GM21723 (cell line): ENCODE data around the gene PLEKHM3.
"Not testable (repeated sequence)": the region's sequence is repeated elsewhere in the genome, so short reads cannot be mapped to it uniquely, and the experiment has no call there.

Experiments
- ATAC-seq: cut with Tn5 transposase; IDR thresholded peaks from one replicate; pipeline ENCODE4 v1.9.1; 2021; ENCODE audit warnings: mild to moderate bottlenecking, moderate library complexity; ENCODE audit not compliant: unreplicated experiment

The PLEKHM3 gene

DNA sequence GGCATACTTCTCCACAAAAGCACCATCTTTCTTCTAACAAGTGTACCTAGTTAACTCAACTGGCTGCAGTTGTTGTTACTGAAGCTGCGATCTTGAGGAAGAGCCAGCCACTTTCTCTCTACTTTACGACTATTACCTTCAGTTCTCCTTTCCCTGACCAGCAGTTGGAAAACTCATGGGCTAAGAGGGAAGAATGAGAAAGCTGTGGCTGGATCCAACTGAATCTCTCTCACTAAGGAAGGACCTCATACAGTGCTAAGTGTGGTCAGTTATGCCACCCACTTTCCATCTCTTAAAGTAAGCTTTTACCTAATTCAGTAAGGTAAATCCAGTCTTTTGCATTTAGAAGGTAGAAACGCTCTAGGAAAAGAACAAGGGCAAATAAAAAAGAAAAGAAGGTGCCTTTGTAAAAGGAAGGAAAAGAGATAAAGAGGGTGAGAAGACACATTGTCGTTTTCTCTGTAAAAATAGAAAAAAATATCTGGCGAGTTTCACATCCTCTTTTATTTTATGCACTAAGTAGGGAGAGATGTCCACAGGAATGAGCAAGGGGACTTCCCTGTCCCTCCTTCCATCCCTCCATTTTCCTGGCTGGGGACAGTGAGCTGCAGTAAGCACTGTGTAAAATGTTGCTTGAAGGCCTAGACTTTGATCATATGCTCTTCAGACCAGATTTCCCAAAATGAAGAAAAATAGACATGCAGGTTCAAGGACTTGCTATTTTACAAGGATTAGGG is 73.4 kb downstream of the PLEKHM3 start:
- ATAC-seq = no peak

GRCh38 chr2:207950761-207951114 is 74.6 kb downstream of the PLEKHM3 start:
- no peak for ATAC-seq

- no peak for ATAC-seq
Measured at GRCh38 chr2:207950063-207950760, 75.1 kb downstream of the PLEKHM3 start.

DNA sequence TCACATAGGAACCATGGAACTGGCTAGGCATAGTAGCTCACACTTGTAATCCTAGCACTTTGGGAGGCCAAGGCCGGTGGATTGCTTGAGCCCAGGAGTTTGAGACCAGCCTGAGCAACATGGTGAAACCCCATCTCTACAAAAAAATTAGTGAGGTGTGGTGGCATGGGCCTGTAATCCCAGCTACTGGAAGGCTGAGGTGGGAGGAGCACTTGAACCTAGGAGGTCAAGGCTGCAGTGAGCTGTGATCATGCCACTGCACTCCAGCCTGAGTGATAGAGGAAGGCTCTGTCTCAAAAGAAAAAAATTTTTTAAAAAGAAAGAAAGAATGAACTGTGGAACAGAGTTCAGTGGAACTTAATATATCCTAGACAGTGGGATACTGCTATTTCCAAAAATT is 76.1 kb downstream of the PLEKHM3 start:
- ATAC-seq = not testable (repeated sequence)

DNA sequence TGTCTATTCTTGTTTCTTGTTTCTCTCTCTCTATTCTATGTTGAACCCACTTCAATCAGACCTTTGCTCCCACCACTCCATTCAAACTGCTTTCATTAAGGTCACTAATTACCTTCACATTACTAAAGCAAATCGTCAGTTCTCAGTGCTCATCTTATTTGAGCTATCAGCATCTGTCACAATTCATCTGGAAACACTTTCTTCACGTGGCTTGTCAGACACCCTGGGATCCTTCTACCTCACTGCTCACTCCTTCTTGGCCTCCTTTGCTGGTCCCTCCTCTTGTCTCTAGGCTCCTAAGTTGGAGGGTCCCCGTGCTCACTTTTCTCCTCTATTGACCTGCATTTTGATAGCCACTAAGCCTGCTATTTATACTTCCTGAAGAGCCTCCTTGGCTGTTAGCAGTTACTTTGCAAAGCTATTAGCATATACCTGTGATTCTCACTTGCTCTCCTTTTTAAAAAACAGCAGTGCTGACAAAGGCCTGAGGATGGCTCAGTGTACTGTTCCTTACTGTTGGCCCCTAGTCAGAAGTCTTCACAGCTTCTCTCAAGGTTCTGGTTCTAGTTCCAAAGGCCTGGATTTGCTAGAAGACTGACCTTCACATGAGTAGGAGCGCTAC is 80.2 kb downstream of the PLEKHM3 start:
- no peak for ATAC-seq

DNA sequence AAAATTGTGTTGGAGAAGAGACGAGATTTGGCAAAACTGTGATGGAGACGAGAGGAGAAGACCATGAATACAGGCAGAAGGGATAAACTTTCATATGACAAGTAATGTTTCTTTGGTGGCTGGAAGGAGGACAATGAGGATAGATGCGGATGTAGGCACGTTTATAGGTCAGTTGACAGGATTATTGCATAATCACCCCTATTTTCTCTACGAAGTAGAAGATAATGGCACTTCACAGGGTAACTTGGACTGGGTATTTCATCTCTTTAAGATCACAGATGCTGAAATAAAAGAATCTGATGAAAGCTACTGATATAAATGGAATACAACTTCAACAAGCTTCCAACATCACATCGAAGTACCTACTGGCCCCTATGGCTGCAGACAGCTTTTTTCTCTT is 81.0 kb downstream of the PLEKHM3 start:
- no peak for ATAC-seq

DNA sequence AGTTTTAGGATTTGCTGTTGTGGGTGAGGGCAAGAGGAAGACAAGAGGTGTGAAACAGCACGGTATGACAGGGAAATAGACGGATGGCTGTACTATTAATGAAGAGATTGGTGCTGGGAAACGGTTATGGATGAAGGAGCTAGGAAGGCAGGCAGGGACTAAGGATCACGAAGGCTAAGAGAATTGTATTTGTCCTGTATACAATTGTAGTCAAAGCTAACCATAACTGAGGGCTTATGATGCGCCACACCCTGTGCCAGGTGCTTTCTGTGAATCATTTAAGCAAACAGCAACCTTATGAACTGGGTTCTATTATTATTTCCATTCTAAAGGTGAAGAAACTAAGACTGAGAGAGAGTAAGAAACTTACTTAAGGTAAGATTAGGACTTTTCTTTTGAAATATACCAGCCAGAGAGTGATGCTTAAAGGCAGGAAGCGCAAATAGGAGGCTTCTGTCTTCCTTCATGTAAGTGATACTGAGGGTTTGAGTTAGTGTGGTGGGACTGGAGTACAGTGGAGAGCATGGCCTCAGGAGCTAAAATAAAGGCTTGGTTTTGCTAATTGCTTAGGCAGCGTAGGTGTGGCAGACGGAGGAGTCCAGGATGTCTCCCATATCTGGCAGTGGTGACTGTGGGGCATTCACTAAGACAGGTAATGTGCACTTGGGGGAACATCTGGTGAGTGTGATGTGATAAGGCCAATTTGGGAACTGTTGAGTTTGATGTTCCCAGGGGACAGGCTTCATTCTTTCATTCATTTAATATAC is 85.8 kb downstream of the PLEKHM3 start:
- ATAC-seq = no peak

DNA sequence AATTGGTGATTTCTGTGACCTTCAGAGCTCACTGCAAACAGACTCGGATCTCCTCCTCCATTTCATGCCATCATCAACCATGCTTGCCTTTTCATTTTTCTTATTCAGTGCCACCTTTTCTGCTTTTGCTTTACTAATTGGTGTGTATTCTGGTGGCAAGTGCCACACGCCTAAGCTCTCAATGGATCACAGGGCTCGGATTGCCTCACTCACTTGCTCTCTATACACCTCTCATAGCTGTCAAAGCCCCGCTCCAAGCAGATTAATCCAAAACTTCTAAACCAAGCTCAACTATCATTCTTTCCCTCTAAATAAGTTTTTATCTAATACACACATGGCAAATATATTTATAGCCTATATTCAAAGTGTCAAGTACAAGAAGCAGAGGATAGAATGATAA is 86.4 kb downstream of the PLEKHM3 start:
- ATAC-seq = no peak

- ATAC-seq = no peak
Measured at GRCh38 chr2:207938415-207938814, 86.9 kb downstream of the PLEKHM3 start.

- no peak for ATAC-seq
Measured at GRCh38 chr2:207937823-207938222, 87.5 kb downstream of the PLEKHM3 start.

DNA sequence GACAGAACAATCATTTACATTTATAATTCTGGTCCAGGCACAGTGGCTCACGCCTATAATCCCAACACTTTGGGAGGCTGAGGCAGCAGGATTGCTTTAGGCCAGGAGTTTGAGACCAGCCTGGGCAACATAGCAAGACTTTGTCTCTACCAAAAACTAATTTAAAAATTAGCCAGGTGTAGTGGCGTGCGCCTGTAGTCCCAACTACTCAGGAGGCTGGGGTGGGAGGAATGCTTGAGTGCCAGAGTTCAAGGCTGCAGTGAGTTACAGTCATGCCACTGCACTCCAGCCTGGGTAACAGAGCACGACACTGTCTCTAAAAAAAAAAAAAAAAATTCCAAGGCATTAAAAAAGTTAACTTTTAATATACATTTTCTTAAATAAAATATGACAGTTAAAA is 88.1 kb downstream of the PLEKHM3 start:
- ATAC-seq = no peak

- no peak for ATAC-seq
Measured at GRCh38 chr2:207936380-207936779, 88.9 kb downstream of the PLEKHM3 start.

DNA sequence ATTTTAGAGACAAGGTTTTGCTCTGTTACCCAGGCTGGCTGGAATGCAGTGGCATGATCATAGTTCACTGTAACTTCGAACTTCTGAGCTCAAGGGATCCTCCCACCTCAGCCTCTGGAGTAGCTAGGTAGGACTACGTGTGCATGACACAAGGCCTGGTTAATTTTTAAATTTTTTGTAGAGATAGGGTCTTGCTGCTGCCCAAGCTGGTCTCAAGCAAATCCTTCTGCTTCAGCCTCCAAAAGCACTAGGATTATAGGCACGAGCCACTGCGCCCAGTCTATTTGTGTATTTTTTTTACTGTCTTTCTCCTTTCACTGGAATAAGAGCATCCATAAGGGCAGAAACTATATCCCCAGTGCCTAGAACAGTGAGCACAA is 89.3 kb downstream of the PLEKHM3 start:
- ATAC-seq = no peak

GRCh38 chr2:207935121-207935990 is 90.0 kb downstream of the PLEKHM3 start:
- ATAC-seq = no peak

- no peak for ATAC-seq
Measured at GRCh38 chr2:207934720-207935119, 90.6 kb downstream of the PLEKHM3 start.

GRCh38 chr2:207933396-207934065 is 91.8 kb downstream of the PLEKHM3 start:
- ATAC-seq = no peak

GRCh38 chr2:207932106-207932505 is 93.2 kb downstream of the PLEKHM3 start:
- no peak for ATAC-seq

DNA sequence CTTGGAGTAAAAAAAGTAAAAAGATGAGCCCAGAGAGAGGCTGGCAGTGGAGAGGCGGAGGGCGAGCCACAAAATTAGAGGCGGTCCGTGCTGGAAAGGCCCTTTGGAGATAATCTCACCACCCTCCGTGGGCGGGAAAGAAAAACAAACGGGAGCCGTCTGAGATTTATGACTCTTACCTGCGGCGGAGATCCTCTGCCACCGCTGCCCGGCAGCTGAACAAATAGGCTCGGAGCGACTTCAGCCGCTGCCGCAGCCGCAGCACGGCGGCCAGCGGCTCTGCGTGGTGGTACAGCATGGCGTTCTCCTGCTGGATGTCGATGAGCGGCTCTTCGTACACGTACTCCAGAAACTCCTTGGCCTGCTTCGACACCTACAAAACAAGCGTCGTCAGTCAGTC is 94.6 kb downstream of the PLEKHM3 start:
- ATAC-seq = no peak

- ATAC-seq = no peak
Measured at GRCh38 chr2:207929923-207930322, 95.4 kb downstream of the PLEKHM3 start.

DNA sequence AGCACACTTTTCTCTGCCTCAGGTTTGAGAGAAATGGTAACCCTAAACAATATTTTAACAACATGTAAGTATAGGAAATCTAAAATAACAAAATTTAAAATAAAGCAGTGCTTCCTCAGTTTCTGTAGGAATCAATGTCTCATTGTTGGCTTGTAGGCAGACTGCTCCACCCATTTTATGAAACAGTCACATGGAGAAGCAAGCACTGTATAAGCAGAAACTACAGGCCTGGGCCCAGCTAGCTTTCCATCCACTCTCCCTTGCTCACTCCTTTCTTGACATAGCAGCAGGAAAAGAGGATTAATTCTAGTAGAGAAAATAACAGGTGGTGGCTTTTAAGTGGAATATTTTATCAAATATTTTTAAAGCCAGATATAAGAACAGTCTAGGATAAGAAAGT is 97.2 kb downstream of the PLEKHM3 start:
- no peak for ATAC-seq
